NCI-H1105 treated with DMSO at 0.1 percent for 48 hours (cell line): ENCODE data around the gene IL9R.
"Not testable (repeated sequence)": the region's sequence is repeated elsewhere in the genome, so short reads cannot be mapped to it uniquely, and the experiment has no call there.

ENCODE experiments used
- DNase-seq: peaks from one replicate; lab custom pipeline; 2025; lab: John Stamatoyannopoulos, UW

IL9R gene

DNA sequence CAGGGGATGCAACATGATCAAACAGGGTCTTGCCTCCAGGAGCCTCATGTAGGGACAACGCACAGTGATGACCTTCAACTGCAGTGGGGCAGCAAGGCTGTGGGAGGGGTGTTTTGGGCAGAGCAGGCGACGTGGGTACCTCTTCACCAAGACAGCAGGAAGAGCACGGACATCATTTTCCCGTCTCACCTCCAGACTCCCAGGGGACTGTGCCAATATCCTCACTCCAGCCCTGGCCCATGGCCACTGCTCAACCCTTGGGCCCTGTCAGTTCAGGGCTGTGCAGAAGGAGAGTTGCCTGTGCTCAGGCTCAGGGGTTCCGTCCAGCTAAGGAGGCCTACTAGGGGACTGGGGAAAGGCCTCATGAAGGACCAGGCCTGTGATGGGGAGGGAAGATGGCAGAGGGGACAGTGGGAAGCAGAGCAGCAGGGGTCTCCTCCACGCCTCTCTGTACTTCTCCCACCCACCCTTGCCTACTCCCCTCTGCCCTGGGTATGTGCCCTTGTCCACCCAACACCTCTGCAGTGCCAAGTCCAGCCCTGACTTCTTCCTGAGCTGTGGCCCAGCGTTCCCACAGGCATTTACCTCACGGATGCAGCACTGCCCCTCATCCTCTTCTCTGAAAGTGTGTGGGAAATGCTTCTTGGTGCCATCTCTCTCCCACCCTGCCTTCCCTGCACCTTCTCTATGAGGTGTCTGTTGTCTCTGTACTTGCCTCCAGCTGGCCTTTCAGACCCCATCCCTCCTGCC lies 1.4 kb downstream of the IL9R start:
- DNase-seq: no peak

DNA sequence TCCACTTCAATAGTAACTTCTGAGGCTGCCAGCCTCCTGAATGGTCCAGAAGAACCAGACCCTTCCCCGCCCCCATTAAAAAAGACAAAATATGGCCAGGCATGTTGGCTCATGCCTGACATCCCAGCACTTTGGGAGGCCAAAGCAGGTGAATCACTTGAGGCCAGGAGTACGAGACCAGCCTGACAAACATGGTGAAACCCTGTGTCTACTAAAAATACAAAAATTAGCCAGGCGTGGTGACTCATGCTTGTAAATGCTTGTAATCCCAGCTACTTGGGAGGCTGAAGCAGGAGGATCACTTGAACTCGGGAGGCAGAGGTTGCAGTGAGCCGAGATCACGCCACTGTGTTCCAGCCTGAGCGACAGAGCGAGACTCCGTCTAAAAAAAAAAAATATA lies 2.3 kb downstream of the IL9R start:
- not testable (repeated sequence) for DNase-seq

DNA sequence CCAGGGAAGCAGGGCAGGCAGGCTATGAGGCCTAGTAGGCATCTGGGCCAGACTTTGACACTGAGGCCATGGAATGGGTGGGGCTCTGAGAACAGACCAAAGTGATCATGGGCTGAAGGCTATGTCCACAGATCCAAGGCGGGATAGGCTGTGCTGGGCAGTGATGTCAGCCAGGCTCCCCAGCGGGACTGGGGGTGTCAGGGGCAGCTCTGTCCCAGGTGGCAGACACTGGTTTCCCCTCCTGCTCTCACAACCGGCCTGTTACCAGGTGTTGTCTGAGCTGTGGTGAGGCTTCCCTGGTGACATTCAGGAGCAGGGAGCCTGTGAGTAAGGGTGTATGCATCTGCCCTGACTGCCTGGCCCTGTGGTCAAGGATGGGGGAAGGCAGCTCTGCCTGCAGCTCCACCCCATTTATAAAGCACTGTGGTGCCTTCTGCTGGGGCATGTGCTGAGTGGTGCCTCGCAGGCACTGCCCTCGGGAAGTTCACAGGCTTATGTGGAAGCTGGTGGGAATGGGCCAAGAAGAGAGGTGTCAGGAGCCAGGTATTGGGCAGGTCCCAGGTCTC lies 2.9 kb downstream of the IL9R start:
- DNase-seq: no peak

DNA sequence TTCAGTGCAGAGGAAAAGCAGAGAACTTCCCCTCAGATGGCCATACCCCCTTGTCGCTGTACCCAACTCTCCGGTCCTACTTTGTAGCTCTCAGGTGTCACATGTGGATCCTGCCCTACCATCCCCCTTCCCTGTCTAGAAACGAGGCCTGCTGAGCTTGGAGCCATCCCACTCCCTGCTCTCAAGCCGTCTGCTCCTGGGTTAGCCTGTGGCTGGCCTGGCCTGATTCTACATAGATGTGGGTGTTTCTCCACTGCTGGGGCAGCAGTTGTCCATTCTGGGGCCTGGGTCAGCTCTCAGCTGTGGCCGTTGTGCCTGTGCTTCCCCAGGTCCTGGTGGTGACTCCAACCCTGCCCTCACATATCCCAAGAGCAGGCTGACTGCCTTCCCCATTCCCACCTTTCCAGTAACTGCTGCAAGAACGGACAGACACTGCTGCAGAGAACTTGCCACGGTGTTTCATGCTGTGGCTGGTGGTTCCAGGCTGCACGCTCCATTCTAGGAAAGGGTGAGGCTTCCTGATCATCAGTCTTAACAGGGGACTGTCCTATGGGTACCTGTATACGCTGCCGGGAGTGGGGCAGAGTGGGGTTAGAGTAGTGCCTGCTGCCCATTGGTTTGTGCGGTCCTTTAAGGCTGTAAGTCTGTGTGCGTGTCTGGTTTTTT lies 3.6 kb downstream of the IL9R start:
- DNase-seq: no peak

DNA sequence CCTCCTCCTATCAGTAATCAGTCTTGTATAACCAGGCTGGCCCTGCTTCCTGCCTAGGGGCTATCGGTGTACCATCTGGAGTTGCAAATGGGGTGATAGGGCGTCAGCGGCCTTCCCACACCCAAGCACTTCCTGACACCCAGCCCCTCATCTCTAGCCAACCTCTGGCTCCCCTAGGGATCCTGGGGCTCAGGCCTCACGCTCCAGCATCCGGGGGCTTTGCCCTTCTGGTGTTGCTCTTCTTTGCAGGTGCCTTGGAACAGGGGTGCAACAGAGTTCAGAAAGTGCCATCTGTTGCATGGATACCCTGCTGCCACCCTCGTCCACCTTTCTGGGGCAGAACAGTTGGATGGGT lies 4.1 kb downstream of the IL9R start:
- DNase-seq: no peak

DNA sequence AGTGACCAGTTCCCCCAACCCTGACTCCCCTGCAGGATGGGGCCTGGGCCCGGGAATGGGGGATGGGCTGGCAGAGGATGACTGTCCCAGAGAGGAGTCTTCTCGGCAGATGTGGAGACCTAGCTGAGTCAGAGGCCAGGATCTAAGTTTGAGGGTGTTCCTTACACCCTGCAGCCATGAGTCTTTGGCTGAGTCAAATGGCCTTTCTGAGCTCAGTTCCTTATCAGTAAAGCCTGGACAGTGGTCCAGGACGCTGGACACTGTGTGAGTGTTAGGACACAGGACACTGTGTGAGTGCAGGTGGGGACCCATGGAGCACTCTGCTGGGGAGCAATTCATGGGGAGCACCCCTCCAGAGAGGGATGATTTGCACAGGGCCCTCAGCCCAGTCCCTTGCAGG lies 5.0 kb downstream of the IL9R start:
- DNase-seq: no peak

DNA sequence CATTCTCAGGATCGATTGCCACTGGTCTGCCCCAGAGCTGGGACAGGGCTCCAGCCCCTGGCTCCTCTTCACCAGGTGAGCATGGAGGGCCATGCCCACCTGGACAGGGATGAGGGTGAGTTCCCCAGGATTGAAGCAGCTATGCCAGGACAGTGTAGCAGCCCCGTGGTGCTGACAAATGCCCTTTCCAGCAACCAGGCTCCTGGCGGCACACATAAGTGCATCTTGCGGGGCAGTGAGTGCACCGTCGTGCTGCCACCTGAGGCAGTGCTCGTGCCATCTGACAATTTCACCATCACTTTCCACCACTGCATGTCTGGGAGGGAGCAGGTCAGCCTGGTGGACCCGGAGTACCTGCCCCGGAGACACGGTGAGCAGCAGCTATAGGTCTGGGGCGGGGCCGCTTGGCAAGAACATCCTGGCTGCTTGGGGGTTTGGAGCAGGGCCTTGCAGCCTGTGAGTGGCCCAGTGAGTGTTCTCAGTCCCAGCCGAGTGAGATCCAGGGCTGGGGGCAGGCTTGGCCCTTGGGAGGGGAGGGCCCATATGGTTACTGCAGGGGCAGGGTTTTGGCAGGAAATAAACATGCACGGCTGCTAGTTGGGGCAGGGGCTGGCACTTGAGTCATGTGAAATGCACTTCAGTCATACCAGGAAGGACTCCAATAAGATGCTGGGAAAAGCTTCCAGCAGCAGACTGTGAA lies 6.1 kb downstream of the IL9R start:
- no peak for DNase-seq

DNA sequence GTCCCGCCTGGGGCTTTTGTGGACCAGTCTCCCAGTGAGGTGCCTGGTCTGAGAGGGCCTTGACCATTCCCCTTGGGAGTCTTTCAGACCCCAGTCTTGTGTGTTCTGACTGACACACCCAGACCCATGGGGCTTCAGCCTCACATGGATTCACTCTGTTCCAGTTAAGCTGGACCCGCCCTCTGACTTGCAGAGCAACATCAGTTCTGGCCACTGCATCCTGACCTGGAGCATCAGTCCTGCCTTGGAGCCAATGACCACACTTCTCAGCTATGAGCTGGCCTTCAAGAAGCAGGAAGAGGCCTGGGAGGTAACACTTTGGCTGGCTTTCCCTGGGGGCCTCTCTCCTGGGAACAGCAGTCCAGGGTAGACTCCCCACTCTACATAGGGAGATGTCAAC lies 6.8 kb downstream of the IL9R start:
- no peak for DNase-seq

DNA sequence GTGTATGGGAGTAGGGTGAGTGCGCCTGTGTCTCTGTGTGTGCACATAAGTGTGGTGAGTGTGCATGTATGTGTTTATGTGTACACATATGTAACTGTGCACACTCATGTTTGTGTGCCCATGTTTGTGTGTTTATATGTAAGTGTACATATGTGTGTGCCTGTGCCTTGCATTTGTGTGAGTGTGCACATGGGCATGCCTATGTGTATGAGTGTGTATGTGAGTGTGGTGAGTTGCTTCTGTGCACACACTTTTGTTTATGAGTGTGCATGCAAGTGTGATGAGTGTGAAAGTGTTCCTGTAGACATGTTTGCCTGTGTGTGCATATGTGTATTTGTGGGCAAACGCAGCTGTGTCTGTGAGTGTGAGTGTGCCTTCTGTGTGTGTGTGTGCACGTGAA lies 7.2 kb downstream of the IL9R start:
- DNase-seq: no peak

DNA sequence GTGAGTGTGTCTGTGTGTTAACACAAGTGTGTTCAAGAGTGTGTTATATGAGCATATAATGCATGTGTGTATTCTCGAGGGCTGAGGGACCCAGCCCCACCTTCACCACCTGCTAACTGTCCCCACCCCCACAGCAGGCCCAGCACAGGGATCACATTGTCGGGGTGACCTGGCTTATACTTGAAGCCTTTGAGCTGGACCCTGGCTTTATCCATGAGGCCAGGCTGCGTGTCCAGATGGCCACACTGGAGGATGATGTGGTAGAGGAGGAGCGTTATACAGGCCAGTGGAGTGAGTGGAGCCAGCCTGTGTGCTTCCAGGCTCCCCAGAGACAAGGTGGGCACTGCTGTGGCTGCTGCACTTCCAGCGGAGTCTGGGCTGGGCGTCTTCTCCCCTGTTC lies 7.6 kb downstream of the IL9R start:
- no peak for DNase-seq

DNA sequence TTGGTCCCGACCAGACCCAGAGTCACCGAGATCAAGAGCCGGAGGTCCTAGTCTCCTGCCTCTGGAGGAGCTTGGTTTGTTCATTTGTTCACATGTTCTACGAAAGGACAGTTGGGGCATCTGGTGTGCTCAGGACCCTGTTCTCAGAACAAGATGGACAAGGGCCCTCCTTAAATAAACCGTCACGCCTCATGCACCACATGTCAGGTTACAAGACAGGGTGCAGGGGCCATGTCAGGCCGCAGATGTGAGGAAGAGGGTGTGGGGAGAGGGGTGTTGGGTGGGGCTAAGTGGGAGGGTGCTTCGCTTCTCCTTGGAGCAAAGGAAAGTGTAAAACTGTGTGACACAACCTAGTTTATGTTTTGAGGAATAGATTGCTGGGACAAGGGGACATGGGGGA lies 9.0 kb downstream of the IL9R start:
- DNase-seq: not testable (repeated sequence)

DNA sequence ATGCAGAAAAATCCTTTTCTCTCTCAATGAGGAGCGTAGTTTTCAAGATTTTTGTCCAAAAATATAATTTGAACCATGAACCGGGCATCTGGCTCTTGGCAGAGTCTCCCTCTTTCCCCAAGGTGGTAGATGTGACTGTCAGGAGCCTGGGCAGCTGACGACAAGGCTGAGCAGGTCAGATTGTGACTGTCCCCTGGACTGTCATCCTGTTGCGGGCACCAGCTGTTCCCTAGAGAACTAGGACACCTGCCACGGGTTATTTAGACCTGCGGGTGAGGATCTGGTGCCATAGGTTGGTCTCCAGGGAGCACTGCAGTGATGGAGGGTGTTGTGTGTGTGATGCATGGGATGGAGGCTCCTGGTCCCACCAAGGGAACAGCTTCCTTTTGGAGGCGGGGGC lies 10.9 kb downstream of the IL9R start:
- not testable (repeated sequence) for DNase-seq

DNA sequence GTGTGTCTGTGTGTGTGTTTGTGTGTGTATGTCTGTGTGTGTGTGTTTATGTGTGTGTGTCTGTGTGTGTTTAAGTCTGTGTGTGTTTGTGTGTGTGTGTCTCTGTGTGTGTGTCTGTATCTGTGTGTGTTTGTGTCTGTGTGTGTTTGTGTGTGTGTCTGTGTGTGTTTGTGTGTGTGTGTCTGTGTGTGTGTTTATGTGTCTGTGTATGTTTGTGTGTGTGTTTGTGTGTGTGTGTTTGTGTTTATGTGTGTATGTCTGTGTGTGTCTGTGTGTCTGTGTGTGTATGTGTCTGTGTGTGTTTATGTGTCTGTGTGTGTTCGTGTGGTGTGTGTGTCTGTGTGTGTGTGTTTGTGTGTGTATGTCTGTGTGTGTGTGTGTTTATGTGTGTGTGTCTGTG lies 11.4 kb downstream of the IL9R start:
- DNase-seq: no peak

DNA sequence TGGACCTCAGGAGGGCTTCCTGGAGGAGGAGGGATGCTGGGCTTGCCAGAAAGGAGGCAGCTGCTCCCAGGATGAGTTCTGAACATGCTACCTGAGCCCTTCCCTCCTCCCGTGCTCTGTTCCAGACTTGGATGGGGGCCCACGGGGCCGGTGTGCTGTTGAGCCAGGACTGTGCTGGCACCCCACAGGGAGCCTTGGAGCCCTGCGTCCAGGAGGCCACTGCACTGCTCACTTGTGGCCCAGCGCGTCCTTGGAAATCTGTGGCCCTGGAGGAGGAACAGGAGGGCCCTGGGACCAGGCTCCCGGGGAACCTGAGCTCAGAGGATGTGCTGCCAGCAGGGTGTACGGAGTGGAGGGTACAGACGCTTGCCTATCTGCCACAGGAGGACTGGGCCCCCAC lies 12.2 kb downstream of the IL9R start:
- DNase-seq: not testable (repeated sequence)

DNA sequence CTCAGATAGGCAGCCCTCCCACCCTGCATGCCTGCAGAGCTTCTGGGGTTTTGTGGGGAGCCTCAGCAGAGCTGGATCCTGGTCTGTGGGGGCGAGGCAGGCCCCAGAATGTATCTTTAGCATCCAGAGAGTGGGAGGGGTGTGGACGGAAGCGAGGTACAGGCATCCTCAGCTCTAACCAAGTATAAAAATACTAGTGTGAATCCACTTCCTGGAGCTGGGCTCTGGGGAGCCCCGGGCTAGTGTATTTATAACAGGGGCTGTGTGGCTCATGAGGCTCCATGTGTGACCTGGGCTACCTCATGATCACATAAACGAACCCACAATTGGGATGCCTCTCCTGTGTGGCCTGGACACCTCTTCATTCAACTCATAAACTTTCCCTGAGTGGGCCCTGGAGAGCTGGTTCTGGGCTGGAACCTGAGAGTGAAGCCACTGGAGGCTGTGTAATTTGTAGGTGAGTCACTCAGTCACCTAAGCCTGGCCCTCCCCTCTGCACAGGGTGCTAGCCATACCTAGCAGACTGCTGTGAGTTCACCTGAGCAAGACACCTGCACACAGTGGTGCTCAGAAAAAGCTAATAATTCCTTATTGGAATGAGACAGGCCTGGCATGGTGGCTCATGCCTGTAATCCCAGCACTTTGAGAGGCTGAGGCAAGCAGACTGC lies 15.9 kb downstream of the IL9R start:
- DNase-seq: not testable (repeated sequence)

DNA sequence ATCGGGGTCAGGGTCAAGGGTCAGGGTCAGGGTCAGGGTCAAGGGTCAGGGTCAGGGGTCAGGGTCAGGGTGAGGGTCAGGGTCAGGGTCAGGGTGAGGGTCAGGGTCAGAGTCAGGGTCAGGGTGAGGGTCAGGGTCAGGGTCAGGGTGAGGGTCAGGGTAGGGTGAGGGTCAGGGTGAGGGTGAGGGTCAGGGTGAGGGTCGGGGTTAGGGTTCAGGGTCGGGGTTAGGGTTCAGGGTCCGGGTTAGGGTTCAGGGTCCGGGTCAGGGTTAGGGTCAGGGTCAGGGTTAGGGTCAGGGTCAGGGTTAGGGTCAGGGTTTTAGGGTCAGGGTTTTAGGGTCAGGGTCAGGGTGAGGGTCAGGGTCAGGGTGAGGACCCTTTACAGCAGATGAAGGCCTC lies 22.4 kb downstream of the IL9R start:
- DNase-seq: not testable (repeated sequence)

DNA sequence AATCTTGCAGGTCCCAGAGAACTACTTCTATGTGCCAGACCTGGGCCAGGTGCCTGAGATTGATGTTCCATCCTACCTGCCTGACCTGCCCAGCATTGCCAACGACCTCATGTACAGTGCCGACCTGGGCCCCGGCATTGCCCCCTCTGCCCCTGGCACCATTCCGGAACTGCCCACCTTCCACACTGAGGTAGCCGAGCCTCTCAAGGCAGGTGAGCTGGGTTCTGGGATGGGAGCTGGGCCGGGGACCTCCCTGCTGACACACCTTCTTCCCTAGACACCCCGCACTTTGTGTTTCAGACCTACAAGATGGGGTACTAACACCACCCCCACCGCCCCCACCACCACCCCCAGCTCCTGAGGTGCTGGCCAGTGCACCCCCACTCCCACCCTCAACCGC lies 25.5 kb downstream of the IL9R start:
- not testable (repeated sequence) for DNase-seq

DNA sequence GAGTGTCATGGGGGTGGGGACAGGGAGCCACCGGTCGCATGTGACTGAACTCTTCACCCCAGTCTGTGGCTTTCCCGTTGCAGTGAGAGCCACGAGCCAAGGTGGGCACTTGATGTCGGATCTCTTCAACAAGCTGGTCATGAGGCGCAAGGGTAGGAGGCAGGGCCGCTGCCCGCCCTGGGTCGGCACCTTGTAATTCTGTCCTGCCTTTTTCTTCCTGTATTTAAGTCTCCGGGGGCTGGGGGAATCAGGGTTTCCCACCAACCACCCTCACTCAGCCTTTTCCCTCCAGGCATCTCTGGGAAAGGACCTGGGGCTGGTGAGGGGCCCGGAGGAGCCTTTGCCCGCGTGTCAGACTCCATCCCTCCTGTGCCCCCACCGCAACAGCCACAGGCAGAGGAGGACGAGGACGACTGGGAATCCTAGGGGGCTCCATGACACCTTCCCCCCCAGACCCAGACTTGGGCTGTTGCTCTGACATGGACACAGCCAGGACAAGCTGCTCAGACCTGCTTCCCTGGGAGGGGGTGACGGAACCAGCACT lies 27.5 kb downstream of the IL9R start:
- DNase-seq: not testable (repeated sequence)

DNA sequence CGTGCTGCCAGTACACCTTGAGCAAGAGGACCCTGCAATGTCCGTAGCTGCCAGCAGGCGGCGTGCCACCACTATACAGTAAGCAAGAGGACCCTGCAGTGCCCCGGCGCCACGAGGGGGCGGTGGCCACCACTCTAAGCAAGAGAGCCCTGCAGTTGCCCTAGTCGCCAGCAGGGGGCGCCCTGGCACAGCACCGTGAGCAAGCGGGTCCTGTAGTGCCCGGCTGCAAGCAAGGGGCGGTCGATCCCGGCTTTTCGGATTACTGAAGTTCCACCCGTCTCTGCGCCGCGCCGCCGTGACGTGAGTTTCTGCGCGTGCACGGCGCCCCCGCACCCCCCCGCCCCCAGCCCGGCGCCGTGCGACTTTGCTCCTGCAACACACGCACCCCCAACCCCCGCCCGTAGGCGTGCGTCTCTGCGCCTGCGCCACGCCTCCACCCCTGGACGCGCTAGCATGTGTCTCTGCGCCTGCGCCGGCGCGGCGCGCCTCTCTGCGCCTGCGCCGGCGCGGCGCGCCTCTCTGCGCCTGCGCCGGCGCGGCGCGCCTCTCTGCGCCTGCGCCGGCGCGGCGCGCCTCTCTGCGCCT lies 31.2 kb downstream of the IL9R start:
- not testable (repeated sequence) for DNase-seq

DNA sequence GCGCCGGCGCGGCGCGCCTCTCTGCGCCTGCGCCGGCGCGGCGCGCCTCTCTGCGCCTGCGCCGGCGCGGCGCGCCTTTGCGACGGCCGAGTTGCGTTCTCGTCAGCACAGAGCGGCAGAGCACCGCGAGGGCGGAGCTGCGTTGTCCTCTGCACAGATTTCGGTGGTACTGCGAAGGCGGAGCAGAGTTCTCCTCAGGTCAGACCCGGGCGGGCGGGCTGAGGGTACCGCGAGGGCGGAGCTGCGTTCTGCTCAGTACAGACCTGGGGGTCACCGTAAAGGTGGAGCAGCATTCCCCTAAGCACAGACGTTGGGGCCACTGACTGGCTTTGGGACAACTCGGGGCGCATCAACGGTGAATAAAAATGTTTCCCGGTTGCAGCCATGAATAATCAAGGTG lies 31.8 kb downstream of the IL9R start:
- DNase-seq: not testable (repeated sequence)

DNA sequence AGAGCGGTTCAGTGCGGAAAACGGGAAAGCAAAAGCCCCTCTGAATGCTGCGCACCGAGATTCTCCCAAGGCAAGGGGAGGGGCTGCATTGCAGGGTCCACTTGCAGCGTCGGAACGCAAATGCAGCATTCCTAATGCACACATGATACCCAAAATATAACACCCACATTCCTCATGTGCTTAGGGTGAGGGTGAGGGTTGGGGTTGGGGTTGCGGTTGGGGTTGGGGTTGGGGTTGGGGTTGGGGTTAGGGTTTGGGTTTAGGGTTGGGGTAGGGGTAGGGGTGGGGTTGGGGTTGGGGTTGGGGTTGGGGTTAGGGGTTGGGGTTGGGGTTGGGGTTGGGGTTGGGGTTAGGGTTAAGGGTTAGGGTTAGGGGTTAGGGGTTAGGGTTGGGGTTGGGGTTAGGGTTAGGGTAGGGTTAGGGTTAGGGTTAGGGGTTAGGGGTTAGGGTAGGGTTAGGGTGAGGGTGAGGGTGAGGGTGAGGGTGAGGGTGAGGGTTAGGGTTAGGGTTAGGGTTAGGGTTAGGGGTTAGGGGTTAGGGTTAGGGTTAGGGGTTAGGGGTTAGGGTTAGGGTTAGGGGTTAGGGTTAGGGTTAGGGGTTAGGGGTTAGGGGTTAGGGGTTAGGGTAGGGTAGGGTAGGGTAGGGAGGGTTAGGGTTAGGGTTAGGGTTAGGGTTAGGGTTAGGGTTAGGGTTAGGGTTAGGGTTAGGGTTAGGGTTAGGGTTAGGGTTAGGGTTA lies 32.4 kb downstream of the IL9R start:
- DNase-seq: not testable (repeated sequence)
